B cell (primary cell): Measurements from ENCODE around the gene HSPH1. TPM values are rescaled to one million over a fixed set of nuclear protein-coding genes. Genes with fewer than 3 reads are reported as not detected.

Experiments
- ATAC-seq: fragments of 200-7000 bp; cut with Tn5 transposase; one replicate; pipeline ENCODE4 v1.10.0; 2021; ENCODE audit warnings: low read depth, mild to moderate bottlenecking, moderate number of reproducible peaks, moderate library complexity
- CTCF ChIA-PET: fragments of 350-600 bp; sonication (Branson Sonifier 250); formaldehyde crosslinking; loops from one replicate; lab custom pipeline; 2021; ENCODE audit warnings: antibody characterized with exemption, inconsistent platforms; lab: Charles Lee
- POLR2A ChIA-PET: fragments of 350-600 bp; sonication (Branson Sonifier 250); formaldehyde crosslinking; loops from one replicate; lab custom pipeline; 2021; ENCODE audit warnings: antibody characterized with exemption; lab: Charles Lee
- DNase-seq: peaks from one replicate; pipeline ENCODE4 v3.0.0; 2013
- H2AFZ ChIP-seq: 2 replicates; pipeline ENCODE4 v1.6.1; 2012; ENCODE audit warnings: mild to moderate bottlenecking, low read depth, low read length; ENCODE audit not compliant: insufficient read depth, poor library complexity, severe bottlenecking
- H3K27ac ChIP-seq, 2 donors: 1 replicate in 1 of 2; 2 replicates in 1 of 2; pipeline ENCODE4 v1.5.1; 2012 to 2013; ENCODE audit warnings: low read length in 2 of 2, mild to moderate bottlenecking in 2 of 2, moderate library complexity in 1 of 2
- H3K27me3 ChIP-seq, 4 experiments: fragments of 200-600 bp in 1 of 4; sonication (generic) in 1 of 4; replicated peaks in 1 of 4; 1 replicate in 2 of 4; 2 replicates in 2 of 4; pipeline versions ENCODE4 v1.6.1 to v1.7.0; 2013 to 2016; ENCODE audit warnings: low read length in 3 of 4, mild to moderate bottlenecking in 2 of 4, mixed read lengths in 1 of 4, moderate library complexity in 1 of 4; ENCODE audit not compliant: insufficient read depth in 4 of 4, control insufficient read depth in 3 of 4; ENCODE audit errors: control extremely low read depth in 1 of 4
- H3K36me3 ChIP-seq, 2 experiments: replicated peaks in 1 of 2; 1 replicate in 1 of 2; 2 replicates in 1 of 2; pipeline versions ENCODE4 v1.6.1 to v1.7.1; 2013; ENCODE audit warnings: low read length in 1 of 2; ENCODE audit not compliant: insufficient read depth in 2 of 2, control insufficient read depth in 1 of 2; ENCODE audit errors: control extremely low read depth in 1 of 2, extremely low read depth in 1 of 2
- H3K4me1 ChIP-seq, 2 donors: fragments of 200-600 bp in 1 of 2; sonication (generic) in 1 of 2; 1 replicate in 1 of 2; 2 replicates in 1 of 2; pipeline versions ENCODE4 v1.5.1 to v1.6.1; 2013 to 2017; ENCODE audit warnings: low read length in 2 of 2; ENCODE audit not compliant: control insufficient read depth in 2 of 2, insufficient read depth in 2 of 2
- H3K4me2 ChIP-seq: replicated peaks from 2 replicates; pipeline ENCODE3; 2012; ENCODE audit warnings: mild to moderate bottlenecking, low read depth, low read length; ENCODE audit not compliant: poor library complexity, severe bottlenecking
- H3K4me3 ChIP-seq, 5 experiments: fragments of 200-600 bp in 1 of 5; sonication (generic) in 1 of 5; 1 replicate in 3 of 5; 2 replicates in 2 of 5; pipeline versions ENCODE4 v1.5.1 to v1.7.0; 2011 to 2016; ENCODE audit warnings: low read length in 4 of 5, mild to moderate bottlenecking in 4 of 5, low read depth in 2 of 5, control low read depth in 1 of 5, moderate library complexity in 1 of 5; ENCODE audit not compliant: insufficient read depth in 1 of 5; ENCODE audit errors: control extremely low read depth in 1 of 5, extremely low read depth in 1 of 5
- H3K79me2 ChIP-seq: fragments of 200-600 bp; sonication (generic); one replicate; pipeline ENCODE4 v1.6.0; 2016; ENCODE audit warnings: low read length; ENCODE audit not compliant: control insufficient read depth, insufficient read depth
- H3K9ac ChIP-seq: fragments of 200-600 bp; sonication (generic); 2 replicates; pipeline ENCODE4 v1.6.1; 2017; ENCODE audit warnings: mild to moderate bottlenecking, low read length, moderate library complexity
- H3K9me3 ChIP-seq, 3 donors: one replicate each; pipeline versions ENCODE4 v1.6.1 to v1.7.1; 2013; ENCODE audit warnings: low read length in 2 of 3; ENCODE audit not compliant: control insufficient read depth in 2 of 3, insufficient read depth in 1 of 3; ENCODE audit errors: control extremely low read depth in 1 of 3
- H4K20me1 ChIP-seq: 2 replicates; pipeline ENCODE4 v1.6.0; 2012; ENCODE audit warnings: mild to moderate bottlenecking, low read length; ENCODE audit not compliant: insufficient read depth, control insufficient read depth, poor library complexity, severe bottlenecking
- H3K27ac Mint-ChIP-seq: one replicate; pipeline ENCODE4 v1.8.0; 2021; ENCODE audit warnings: mixed read lengths
- H3K27me3 Mint-ChIP-seq: one replicate; pipeline ENCODE4 v1.8.0; 2021; ENCODE audit warnings: mixed read lengths
- H3K4me1 Mint-ChIP-seq: one replicate; pipeline ENCODE4 v1.8.0; 2021; ENCODE audit warnings: mixed read lengths
- H3K4me3 Mint-ChIP-seq: one replicate; pipeline ENCODE4 v1.8.0; 2021; ENCODE audit warnings: mixed read lengths
- H3K9me3 Mint-ChIP-seq: one replicate; pipeline ENCODE4 v1.8.0; 2022; ENCODE audit warnings: mixed read lengths; ENCODE audit not compliant: insufficient read depth
- EZH2 ChIP-seq: IDR thresholded peaks from 2 replicates; pipeline ENCODE4 v1.6.1; 2012; ENCODE audit warnings: borderline replicate concordance, low read depth, mild to moderate bottlenecking, moderate library complexity, low read length; ENCODE audit not compliant: insufficient read depth, poor library complexity, severe bottlenecking
- WGBS: methylation state at CpG from one replicate; pipeline ENCODE4 v1.1.5; 2013; ENCODE audit warnings: missing lambda C conversion rate; ENCODE audit not compliant: insufficient coverage; 5-methylcytosine and 5-hydroxymethylcytosine counted together
- intact Hi-C: fragments of 100-400 bp; cut with micrococcal nuclease; formaldehyde crosslinking; loops from one replicate; pipeline ENCODE4 v1.10.0; 2022
- polyA plus RNA-seq: library from polyadenylated mRNA; depleted of rRNA; stranded (reverse); fragments of >200 nt; gene quantifications from 2 replicates; pipeline ENCODE4 v1.2.3, GENCODE V29; 2012
- total RNA-seq, 2 donors: library from RNA; stranded (reverse); fragments of 120-200 nt in 1 of 2; gene quantifications; 1 replicate in 1 of 2; 2 replicates in 1 of 2; pipeline versions ENCODE4 v1.2.3 to v1.2.4, GENCODE V29; 2013 to 2022
- TF ChIP-seq, protein P1 (sequence below): fragments of 200-600 bp; IDR thresholded peaks from one replicate; pipeline ENCODE4 v1.8.0; 2022; ENCODE audit warnings: antibody characterized with exemption, mild to moderate bottlenecking

The HSPH1 gene
- total and polyA plus RNA-seq, 2 donors (not counting 1 experiment from before 2014, with no cell fraction given), result 15.4 to 56.4 TPM

DNA sequence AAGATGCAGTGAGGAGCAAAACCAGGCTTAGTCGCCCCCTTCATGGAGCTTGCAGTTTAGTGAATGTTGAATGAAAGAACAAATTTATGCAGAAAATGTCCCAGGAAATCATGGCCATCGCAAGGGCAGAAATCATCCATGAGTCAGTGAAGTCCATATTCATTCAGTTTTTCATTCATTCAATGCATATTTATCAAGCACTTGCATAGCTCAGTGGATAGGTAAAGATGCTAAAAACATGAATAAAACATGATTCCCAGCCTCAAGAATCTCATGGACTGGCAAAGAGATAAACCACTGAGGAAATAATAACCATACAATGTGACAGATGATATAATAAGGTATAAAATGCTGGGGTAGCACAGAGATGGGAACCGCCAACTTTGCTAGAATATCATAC is 58.8 kb downstream of the HSPH1 start:
- WGBS, result 100% methylated on average over 1 of the region's 3 CpGs
- H3K4me1 ChIP-seq, result no peaks in the 10 kb centered on the region
- H3K9ac ChIP-seq, result no peak overlapping the region
- H4K20me1 ChIP-seq, result no peaks in the 10 kb centered on the region
- H3K4me3 ChIP-seq, result no peak overlapping the region
- DNase-seq (no peak), ATAC-seq (no peak)
- Mint-ChIP-seq H3K27me3 (peaks cover 20% of the 10 kb centered on the region), H3K4me1 (no peaks in the 10 kb centered on the region), H3K9me3 (no peaks in the 10 kb centered on the region), H3K4me3 (no peak overlapping the region), H3K27ac (no peak overlapping the region)
- intact Hi-C loops, result no loop called here
- TF ChIP-seq, protein P1, sequence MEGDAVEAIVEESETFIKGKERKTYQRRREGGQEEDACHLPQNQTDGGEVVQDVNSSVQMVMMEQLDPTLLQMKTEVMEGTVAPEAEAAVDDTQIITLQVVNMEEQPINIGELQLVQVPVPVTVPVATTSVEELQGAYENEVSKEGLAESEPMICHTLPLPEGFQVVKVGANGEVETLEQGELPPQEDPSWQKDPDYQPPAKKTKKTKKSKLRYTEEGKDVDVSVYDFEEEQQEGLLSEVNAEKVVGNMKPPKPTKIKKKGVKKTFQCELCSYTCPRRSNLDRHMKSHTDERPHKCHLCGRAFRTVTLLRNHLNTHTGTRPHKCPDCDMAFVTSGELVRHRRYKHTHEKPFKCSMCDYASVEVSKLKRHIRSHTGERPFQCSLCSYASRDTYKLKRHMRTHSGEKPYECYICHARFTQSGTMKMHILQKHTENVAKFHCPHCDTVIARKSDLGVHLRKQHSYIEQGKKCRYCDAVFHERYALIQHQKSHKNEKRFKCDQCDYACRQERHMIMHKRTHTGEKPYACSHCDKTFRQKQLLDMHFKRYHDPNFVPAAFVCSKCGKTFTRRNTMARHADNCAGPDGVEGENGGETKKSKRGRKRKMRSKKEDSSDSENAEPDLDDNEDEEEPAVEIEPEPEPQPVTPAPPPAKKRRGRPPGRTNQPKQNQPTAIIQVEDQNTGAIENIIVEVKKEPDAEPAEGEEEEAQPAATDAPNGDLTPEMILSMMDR, result no peak
- TF ChIP-seq EZH2, result no peak
- H3K9me3 ChIP-seq, result no peaks in the 10 kb centered on the region
- H3K79me2 ChIP-seq, result no peaks in the 10 kb centered on the region
- ChIA-PET POLR2A (no interaction called here), CTCF (no interaction called here)
- H3K4me2 ChIP-seq, result no peak overlapping the region
- no peak overlapping the region for H3K27ac ChIP-seq
- H3K36me3 ChIP-seq, result no peaks in the 10 kb centered on the region
- no peak overlapping the region for H2AFZ ChIP-seq
- peaks cover 0 to 5% (median 0%) of the 10 kb centered on the region in 4 experiments for H3K27me3 ChIP-seq

DNA sequence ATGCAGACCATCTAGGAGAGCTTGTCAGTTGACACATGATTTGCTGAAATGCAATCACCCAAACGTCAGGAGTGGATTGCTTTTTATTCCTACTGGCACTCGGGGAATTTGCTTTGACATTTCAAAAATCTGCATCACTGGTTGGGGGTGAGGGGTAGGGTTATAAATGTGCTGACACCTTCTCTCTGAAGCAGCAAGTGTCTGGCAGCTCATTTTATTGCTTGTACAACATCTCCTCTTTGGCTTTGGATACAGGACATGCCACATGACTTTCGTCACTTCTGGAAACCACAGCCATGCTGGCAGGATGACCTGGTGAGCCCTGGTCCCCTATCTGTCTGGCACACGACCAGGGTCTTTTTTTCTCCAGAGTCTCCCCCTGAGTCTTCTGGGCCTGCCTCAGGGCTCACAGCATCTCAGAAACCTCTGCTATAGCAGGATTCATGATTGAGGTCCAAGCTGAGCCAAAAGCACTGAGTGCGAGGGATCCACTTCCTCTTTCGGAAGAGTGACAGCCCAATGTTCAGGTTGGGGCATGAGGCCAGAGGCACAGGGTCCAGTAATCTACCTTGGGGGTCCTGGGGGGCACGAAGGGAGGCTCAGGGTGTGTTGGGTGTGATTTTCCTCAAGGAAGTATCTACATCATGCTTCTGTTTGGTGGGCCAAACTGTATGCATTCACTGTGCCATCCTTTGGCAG is 60.1 kb downstream of the HSPH1 start:
- no peaks in the 10 kb centered on the region for H3K79me2 ChIP-seq
- H3K9ac ChIP-seq, result no peak overlapping the region
- Mint-ChIP-seq H3K4me1 (no peaks in the 10 kb centered on the region), H3K27ac (no peak overlapping the region), H3K4me3 (no peak overlapping the region), H3K9me3 (no peaks in the 10 kb centered on the region), H3K27me3 (peaks cover 23% of the 10 kb centered on the region)
- intact Hi-C loops, result no loop called here
- H3K4me3 ChIP-seq, result no peak overlapping the region
- H3K4me2 ChIP-seq, result no peak overlapping the region
- 52% methylated on average over 5 of the region's 7 CpGs for whole genome bisulfite sequencing
- no peak for ATAC-seq
- no peak overlapping the region for H2AFZ ChIP-seq
- no peak for TF ChIP-seq EZH2
- no peaks in the 10 kb centered on the region for H4K20me1 ChIP-seq
- CTCF ChIA-PET, result no interaction called here
- H3K27ac ChIP-seq, result no peak overlapping the region
- POLR2A ChIA-PET, result no interaction called here
- no peaks in the 10 kb centered on the region for H3K9me3 ChIP-seq
- no peaks in the 10 kb centered on the region for H3K36me3 ChIP-seq
- DNase-seq, result no peak
- H3K27me3 ChIP-seq, result peaks cover 0 to 5% (median 0%) of the 10 kb centered on the region in 4 experiments
- H3K4me1 ChIP-seq, result no peaks in the 10 kb centered on the region
